Coronary artery (tissue), 2 donors: Measurements from ENCODE around the gene XYLT2.

Experiments
- DNase-seq: peaks from one replicate; pipeline ENCODE4 v3.0.0-alpha.2; 2017; ENCODE audit warnings: low spot score
- H3K27ac ChIP-seq, 2 donors: fragments of 200-600 bp; sonication (generic); one replicate each; pipeline ENCODE4 v1.5.1; 2016 to 2019
- H3K4me3 ChIP-seq: fragments of 200-600 bp; sonication (generic); 2 replicates; pipeline ENCODE4 v1.5.1; 2016; ENCODE audit warnings: mild to moderate bottlenecking, moderate library complexity
- TF ChIP-seq, protein P1 (sequence below): fragments of 200-600 bp; sonication (generic); IDR thresholded peaks from one replicate; pipeline ENCODE4 v1.5.1; 2019; ENCODE audit warnings: antibody characterized with exemption

XYLT2 gene

DNA sequence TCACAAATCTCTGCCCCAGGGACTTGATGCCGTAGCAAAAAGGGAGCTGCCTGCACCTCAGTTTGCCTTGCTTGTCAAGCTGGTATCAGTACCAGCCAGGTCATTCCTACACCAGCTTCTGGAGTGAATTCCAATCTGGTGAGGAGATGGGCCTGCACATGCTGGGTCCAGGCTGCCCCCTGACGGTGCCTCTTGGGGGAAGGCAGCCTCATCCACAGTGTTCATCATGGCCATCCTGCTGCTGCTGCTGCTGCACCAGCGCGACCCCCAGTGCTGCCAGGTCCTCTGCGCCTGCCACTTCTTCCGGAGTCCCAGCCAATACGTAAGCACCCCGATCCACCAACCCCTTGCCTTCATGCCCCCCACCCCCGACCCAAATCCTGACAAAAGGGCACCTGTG lies 18.8 kb downstream of the XYLT2 start:
- TF ChIP-seq, protein P1, sequence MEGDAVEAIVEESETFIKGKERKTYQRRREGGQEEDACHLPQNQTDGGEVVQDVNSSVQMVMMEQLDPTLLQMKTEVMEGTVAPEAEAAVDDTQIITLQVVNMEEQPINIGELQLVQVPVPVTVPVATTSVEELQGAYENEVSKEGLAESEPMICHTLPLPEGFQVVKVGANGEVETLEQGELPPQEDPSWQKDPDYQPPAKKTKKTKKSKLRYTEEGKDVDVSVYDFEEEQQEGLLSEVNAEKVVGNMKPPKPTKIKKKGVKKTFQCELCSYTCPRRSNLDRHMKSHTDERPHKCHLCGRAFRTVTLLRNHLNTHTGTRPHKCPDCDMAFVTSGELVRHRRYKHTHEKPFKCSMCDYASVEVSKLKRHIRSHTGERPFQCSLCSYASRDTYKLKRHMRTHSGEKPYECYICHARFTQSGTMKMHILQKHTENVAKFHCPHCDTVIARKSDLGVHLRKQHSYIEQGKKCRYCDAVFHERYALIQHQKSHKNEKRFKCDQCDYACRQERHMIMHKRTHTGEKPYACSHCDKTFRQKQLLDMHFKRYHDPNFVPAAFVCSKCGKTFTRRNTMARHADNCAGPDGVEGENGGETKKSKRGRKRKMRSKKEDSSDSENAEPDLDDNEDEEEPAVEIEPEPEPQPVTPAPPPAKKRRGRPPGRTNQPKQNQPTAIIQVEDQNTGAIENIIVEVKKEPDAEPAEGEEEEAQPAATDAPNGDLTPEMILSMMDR, result no peak
- no peak for DNase-seq
- Histone ChIP-seq H3K27ac (no peak overlapping the region), H3K4me3 (no peak overlapping the region)

DNA sequence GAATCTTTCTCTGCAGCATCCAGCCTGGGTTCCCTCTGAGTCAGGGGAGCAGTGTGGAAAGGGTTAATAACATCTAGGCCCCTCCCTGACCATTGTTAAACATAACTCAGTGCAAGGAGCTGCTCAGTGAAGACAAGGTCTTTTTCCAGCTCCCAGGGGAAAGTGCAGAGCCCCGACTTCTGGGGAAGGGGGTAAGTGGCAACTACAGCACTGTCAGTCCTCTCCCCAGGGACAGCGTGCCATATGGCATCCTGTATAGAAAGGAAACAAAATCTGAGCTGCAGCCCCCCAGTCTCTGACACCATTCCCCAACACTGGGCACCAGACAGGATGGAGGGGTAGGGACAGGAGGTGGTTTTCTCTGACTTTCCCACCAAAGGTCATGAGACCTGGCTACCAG lies 19.2 kb downstream of the XYLT2 start:
- TF ChIP-seq, protein P1, result no peak
- no peak overlapping the region for H3K4me3 ChIP-seq
- no peak for DNase-seq
- no peak overlapping the region for H3K27ac ChIP-seq

DNA sequence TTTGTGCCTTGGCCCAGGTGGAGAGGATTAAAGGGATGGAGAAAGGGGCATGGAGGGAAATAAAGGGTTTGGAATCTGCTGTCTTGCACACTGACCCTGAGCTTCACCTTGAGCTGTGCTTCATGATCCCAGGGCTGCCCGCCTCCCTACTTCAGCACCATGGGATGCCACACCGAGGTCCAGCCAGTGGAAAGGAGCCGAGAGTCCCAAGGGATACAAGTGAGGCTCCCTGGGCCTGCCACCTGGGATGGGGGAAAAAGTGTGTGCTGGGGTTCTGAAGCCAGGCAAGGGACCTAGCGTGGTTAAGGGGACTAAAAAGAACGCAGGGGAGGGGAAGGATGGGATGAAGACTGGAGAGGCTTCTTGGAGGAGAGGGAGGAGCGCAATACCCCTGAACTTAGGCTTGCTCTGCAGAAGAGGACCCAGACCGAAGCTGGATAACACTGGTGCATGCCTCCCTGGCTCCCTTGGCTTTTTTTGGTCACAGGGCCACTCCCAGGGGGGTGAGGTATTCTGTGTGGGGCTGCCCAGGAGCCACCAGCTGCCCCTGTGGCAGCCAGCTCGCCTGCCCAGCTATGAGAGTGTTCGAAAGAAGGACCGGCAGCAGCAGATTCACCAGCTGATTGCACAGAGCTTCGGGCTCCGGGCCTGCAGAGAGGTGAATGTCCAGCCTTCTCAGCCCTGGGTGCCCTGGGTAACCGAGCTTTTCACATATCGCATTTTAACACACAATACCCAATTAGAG lies 19.9 kb downstream of the XYLT2 start:
- TF ChIP-seq, protein P1, result no peak
- Histone ChIP-seq H3K4me3 (no peak overlapping the region), H3K27ac (no peak overlapping the region)
- no peak for DNase-seq

GRCh38 chr17:50367401-50367800 lies 21.5 kb downstream of the XYLT2 start:
- Histone ChIP-seq H3K27ac (no peak overlapping the region), H3K4me3 (no peak overlapping the region)
- no peak for DNase-seq
- TF ChIP-seq, protein P1, result no peak

DNA sequence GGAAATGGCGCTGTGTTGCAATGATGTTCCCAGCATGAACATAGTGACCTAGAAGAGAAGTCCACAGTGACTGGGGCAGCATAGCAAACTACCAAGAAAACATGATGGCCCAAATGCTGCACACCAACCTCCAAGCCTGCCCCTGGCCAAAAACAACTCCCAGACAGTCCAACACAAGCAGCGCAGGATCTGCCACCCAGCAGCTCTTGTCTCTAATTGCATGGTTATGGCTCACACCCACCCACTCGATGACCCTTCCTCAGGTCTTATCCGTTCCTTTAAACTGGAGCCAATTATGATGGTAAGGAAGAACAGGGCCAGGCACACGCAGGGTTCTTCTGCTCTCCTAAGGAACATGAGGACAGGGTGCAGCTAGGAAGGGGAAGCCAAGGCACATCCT lies 24.1 kb downstream of the XYLT2 start:
- H3K4me3 ChIP-seq, result no peak overlapping the region
- no peak overlapping the region for H3K27ac ChIP-seq
- TF ChIP-seq, protein P1, result no peak
- no peak for DNase-seq

GRCh38 chr17:50371526-50371925 lies 25.6 kb downstream of the XYLT2 start:
- Histone ChIP-seq H3K4me3 (peak overlapping the region; percentile 90), H3K27ac (no peak overlapping the region)
- DNase-seq, result no peak
- TF ChIP-seq, protein P1, result no peak

DNA sequence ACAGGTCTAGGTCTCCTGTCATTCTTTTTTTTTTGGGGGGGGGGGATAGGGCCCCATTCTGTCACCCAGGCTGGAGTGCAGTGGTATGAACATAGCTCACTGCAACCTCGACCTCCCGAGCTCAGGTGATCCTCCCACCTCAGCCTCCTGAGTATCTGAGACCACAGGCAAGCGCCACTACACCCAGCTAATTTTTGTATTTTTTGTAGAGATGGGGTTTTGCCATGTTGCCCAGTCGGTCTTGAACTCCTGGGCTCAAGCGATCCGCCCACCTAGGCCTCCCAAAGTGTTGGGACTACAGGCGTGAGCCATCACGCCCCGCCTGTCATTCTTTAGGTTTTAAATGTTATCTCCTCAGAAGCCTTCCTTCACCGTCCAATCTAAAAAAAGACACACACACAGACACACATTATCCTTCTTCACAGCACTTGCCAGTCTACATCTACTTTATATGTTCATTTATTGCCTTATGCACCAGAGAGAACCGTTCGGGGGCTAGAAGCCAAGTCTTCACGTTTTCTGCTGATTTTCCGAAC lies 26.4 kb downstream of the XYLT2 start:
- DNase-seq, result no peak
- H3K27ac ChIP-seq, result peak overlapping the region; percentile 73 to 97
- TF ChIP-seq, protein P1, result no peak

More for the DNA sequence above, 26.4 kb downstream of the XYLT2 start:
- peak overlapping the region; percentile 90 for H3K4me3 ChIP-seq
